Stomach (tissue), 4 donors: ENCODE measurements around the gene CXCL11.

ENCODE experiments used
- EP300 ChIP-seq: sonication (generic); formaldehyde crosslinking; IDR thresholded peaks from one replicate; pipeline ENCODE4 v1.6.1; 2017; ENCODE audit warnings: antibody characterized with exemption
- POLR2A ChIP-seq, 4 donors: fragments of 450-650 bp; IDR thresholded peaks; one replicate each; pipeline ENCODE4 v1.6.1; 2016; ENCODE audit warnings: antibody characterized with exemption in 4 of 4, control low read depth in 2 of 4, mild to moderate bottlenecking in 1 of 4, moderate library complexity in 1 of 4
- POLR2AphosphoS5 ChIP-seq, 3 donors: sonication (generic); formaldehyde crosslinking; IDR thresholded peaks; one replicate each; pipeline ENCODE4 v1.6.1; 2016; ENCODE audit warnings: antibody characterized with exemption in 3 of 3
- TF ChIP-seq, protein P1 (sequence below), 7 experiments: fragments of 450-650 bp in 4 of 7; fragments of 200-600 bp in 3 of 7; sonication (generic) in 3 of 7; IDR thresholded peaks; one replicate each; pipeline ENCODE4 v1.5.1; 2016 to 2019; ENCODE audit warnings: antibody characterized with exemption in 7 of 7, control low read depth in 2 of 7, mild to moderate bottlenecking in 1 of 7

DNA sequence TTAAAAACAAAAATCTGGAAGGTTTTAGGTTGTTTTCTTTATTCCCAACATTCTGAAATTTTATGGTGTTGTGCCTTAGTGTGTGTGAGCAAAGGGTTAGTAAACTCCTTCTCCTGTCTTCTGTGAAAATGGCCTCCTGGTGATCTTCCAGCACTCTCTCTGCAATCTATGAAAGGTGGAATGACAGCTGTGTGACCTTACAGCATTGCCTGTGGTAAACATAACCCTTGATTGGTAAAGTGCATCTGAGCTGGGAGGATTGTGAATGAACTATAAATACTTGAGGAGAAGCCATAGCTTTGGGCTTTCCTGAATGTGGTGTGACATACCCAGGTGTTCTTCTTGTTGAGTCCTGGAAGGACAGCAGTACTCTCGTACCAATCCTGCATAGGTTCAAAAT, 48.7 kb upstream of the CXCL11 start:
- TF ChIP-seq, protein P1, sequence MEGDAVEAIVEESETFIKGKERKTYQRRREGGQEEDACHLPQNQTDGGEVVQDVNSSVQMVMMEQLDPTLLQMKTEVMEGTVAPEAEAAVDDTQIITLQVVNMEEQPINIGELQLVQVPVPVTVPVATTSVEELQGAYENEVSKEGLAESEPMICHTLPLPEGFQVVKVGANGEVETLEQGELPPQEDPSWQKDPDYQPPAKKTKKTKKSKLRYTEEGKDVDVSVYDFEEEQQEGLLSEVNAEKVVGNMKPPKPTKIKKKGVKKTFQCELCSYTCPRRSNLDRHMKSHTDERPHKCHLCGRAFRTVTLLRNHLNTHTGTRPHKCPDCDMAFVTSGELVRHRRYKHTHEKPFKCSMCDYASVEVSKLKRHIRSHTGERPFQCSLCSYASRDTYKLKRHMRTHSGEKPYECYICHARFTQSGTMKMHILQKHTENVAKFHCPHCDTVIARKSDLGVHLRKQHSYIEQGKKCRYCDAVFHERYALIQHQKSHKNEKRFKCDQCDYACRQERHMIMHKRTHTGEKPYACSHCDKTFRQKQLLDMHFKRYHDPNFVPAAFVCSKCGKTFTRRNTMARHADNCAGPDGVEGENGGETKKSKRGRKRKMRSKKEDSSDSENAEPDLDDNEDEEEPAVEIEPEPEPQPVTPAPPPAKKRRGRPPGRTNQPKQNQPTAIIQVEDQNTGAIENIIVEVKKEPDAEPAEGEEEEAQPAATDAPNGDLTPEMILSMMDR (IDR thresholded peaks at IDR 0.05) = no peak
- TF ChIP-seq POLR2A (IDR thresholded peaks at IDR 0.05) (no peak), POLR2AphosphoS5 (IDR thresholded peaks at IDR 0.05) (no peak), EP300 (no peak)
